Measurements from ENCODE around the gene CDK6.

DNA sequence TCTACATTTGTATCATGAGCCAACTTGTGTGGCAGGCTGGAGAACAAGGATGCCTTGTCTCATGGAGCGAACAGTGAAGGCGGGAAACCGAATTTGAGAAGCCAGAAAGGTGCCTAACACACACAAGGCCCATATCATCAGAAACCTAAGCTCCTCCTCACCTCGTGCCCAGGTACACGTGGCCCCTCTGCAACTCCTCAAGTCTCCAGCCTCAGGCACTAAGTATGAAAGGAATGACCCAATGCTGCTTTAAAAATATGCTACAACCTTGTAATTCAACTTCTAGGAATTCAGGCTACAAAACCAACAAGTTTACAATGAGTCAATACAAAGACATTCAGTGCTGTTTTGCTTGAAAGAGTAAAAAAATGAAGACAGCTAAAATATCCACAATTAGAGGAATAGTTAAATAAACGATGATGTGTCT is 95.7 kb downstream of the CDK6 start:
- TF ChIP-seq, protein P1, sequence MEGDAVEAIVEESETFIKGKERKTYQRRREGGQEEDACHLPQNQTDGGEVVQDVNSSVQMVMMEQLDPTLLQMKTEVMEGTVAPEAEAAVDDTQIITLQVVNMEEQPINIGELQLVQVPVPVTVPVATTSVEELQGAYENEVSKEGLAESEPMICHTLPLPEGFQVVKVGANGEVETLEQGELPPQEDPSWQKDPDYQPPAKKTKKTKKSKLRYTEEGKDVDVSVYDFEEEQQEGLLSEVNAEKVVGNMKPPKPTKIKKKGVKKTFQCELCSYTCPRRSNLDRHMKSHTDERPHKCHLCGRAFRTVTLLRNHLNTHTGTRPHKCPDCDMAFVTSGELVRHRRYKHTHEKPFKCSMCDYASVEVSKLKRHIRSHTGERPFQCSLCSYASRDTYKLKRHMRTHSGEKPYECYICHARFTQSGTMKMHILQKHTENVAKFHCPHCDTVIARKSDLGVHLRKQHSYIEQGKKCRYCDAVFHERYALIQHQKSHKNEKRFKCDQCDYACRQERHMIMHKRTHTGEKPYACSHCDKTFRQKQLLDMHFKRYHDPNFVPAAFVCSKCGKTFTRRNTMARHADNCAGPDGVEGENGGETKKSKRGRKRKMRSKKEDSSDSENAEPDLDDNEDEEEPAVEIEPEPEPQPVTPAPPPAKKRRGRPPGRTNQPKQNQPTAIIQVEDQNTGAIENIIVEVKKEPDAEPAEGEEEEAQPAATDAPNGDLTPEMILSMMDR (IDR thresholded peaks at IDR 0.05) = no peak
- no peak for TF ChIP-seq EZH2 (IDR thresholded peaks at IDR 0.05)

Data from neural progenitor cell (in vitro differentiated cells).